Activated CD4-positive, alpha-beta T cell treated with anti-CD3 and anti-CD28 coated beads, Interleukin-2, amount 50 U/mL, for 16 hours (primary cell): Measurements from ENCODE around the gene CROCC2.

Experiments used
- DNase-seq: peaks from one replicate; pipeline ENCODE4 v3.0.0-alpha.2; 2020

The CROCC2 gene

GRCh38 chr2:240906141-240906910 lies at the start of gene CROCC2:
Gene CROCC2 (plus strand): TSS chr2:240906336. CDS start chr2:240906514, 178 bp downstream.
- no peak for DNase-seq

DNA sequence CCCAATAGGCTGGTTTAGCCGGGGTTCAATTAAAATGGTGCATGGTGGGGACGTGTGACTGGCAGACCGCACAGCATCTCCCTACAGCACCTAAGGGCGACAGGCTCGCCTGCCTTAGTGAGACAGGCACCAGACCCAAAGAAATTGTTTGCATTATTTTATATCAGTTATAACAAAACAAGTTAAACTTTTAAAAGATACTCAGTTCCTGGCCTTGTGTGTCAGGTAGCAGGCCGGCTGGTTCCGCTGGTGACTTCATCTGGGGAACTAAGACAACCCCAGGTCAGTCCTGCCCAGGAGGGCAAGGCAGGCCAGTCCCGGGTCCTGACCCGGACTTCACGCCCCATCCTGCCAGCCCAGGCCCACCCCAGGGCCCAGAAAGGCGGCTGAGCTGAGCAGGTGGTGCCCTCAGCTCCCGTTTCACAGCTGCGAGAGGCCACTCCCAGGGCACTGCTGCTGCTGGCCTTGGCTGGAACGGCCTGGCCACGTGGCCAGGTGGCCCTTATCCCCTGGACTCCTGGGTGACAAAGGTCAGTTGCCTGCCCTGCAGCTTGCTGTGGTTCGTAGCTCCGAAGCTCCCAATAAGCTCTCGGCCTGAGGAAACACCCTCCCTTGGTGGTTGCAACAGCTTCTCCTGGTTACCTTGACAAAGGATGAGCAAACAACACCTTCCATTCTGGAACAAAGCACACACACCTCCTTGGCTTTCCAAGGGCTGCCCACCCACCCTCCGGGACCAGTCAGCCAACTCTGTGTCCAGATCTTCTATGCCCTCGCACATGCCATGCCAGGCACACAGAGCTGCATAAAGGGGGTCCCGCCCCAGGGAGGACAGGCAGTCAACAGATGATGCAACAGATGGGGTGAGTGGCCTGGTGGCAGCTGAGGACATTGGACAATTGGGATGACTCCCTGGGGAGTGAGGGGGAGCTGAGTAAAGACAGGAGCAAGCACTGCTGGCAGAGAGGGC lies 48.8 kb upstream of the CROCC2 start:
- no peak for DNase-seq

DNA sequence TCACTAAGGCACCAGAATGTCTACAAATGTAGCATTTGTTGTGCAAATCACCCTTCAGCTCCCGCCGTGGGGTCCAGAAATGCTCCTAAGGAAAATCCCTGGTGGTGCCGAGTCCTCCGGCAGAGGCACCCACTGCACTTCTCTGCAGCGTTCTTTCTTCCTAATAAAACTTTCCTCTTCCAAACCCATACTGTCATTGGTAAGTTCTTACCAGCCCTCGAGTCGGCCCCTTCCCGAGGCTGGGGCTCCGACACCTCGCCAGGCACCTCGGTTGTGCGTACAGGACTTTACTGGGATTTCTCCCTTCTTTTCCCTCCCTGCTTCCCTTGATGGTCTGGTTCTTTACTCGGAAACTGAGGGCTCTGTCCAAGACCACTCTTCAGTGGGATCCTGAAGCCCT lies 47.8 kb upstream of the CROCC2 start:
- no peak for DNase-seq

DNA sequence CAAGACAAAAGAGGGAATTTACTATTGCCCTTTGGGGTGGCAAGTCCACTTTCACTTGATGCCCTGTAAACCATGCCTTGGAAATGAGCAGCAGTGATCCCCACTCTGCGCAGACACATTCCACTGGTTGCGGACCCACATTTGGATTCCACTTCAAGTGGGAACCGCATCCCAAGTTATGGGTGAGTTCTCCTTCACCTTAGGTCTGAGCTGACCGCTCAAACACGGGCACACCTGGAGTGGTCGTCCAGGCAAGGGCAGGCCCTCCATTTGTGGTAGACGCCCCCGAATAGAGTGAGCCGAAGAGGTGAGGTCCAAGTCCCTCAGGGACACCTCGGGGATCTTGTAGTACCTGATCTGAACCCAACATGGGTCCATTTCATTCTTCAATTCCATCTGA lies 47.3 kb upstream of the CROCC2 start:
- DNase-seq = no peak

DNA sequence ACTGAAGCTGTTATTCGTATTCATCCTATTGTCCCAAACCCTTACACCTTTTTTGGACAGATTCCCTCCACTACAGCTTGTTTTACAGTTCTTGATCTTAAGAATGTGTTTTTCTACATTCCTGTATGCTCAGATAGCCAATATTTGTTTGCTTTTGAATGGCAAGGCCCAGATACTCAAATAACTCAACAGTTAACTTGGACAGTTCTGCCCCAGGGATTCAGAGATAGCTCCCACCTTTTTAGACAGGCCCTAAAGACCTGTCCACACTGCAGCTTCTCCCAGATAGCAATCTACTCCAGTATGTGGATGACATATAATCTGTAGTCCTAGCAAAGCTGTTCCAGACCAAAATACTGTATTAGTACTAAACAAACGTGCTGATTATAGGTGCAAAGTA lies 44.6 kb upstream of the CROCC2 start:
- DNase-seq = no peak

DNA sequence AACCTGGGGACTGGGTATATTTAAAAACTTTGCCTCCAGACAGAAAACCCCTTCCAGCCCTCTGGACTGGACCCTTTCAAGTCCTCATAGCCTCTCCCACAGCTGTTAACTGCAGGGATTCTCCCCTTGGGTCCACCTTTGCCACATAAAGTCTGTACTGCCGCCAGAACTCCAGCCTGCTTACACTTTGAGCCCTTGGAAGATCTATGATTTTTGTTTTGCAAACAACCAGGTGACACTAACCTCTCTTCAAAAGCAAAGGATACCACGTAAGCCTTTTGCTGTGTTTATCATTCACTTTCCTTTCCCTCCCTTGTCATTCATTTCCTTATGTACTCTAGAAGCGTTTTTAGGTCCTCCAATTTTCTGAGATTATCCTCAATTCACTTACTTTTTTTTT lies 41.7 kb upstream of the CROCC2 start:
- no peak for DNase-seq

DNA sequence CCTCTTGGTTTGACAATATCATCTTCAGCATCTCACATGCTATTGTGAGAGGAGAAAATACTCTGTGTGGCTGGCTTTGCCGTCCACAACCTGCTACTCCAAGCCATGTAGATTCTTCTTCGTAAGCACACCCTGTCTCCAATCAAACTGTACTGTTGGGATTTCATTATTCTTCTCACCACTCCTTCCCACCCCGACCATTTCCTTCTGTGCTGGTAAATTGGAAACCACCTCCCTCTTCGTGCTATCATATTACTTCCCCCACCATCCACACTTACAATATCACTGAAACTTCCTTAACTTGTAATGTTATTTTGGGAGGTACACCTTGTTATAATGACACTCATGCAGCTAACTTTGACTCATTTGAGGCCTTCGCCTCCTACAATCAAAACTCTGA lies 40.7 kb upstream of the CROCC2 start:
- no peak for DNase-seq

- DNase-seq = no peak
These were observed 37.6 kb upstream of the CROCC2 start, which contains the start of gene AGXT for GRCh38 chr2:240868286-240869108. Gene AGXT (plus strand): TSS chr2:240868824. CDS start chr2:240868866, 42 bp downstream.

DNA sequence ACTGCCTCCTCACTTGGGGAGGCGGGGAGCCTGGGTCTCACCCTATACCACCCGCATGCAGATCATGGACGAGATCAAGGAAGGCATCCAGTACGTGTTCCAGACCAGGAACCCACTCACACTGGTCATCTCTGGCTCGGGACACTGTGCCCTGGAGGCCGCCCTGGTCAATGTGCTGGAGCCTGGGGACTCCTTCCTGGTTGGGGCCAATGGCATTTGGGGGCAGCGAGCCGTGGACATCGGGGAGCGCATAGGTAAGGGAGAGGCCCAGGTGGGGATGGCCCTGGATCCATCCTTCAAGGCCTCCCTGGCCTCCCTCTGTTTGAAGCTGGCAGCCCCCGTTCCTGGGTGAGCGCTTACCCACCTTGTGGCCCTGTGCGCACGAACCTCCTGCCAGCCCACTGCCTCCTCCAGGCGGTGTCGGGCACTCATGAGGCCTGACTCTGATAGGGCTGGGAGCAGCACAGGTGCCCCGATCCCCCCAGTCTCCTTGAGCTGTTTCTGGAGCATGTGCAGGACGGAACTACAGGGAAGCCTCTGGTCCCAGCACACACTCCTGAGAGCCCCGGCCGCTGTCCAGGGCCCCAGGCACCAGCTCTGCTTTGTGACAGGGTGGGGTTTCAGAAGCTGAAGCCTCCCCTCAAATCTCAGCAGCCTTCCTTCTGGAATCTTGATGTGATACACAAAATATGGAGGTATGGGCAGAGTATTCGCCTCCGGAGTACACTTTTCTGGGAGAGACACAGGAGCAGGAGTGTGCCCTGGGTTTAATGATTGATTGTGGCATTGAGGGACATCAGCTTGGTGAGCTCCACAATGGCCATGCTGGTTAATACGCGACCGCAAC lies 36.8 kb upstream of the CROCC2 start:
- no peak for DNase-seq

- DNase-seq = no peak
These were observed 35.9 kb upstream of the CROCC2 start for GRCh38 chr2:240869956-240870875.

DNA sequence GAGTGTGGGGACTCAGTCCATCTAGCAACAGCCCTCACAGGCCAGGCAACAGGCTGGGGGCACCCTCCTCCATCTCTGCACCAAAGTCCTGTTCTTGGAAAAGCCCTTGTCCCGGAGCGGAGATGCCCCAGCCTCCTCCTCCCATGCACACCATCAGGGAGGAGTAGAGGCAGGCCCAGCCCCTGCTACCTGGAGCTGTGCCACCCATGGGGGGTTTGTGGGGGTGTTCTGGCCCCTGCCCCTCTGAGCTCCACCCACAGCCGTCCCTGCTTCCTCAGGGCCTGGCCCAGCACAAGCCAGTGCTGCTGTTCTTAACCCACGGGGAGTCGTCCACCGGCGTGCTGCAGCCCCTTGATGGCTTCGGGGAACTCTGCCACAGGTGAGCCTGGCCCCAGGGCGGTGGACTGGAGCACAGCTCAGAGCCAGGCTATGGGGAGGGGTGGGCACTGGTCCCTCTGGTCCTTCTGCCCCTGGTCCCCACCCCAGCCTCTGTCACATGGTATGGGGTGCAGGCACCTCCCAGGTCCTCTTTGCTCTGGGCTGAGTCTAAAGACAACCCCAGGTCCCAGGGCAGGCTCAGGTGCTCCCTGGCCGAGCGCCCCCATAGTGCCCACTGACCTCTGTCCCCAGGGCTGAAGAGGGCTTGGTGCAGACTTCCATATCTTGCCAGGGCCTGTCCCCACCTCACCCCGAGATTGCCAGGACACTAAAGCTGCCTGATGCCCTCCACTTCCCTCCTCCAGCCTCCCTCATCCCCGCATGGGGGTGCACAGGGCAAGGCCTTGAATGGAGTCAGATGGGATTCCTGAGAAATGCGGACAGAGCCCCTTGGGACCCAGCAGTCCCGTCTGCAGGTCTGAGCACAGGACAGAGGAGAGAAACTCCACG lies 34.8 kb upstream of the CROCC2 start:
- DNase-seq = no peak

GRCh38 chr2:240872317-240873097 lies 33.6 kb upstream of the CROCC2 start:
- DNase-seq = no peak

- no peak for DNase-seq
These were observed 32.9 kb upstream of the CROCC2 start for GRCh38 chr2:240873098-240873788.

GRCh38 chr2:240873805-240874714 lies 32.1 kb upstream of the CROCC2 start:
- DNase-seq = no peak

GRCh38 chr2:240874715-240875227 lies 31.4 kb upstream of the CROCC2 start:
- no peak for DNase-seq

GRCh38 chr2:240875228-240876034 lies 30.7 kb upstream of the CROCC2 start:
- no peak for DNase-seq
